PC-9 (cell line): ENCODE measurements around the gene SETBP1. TPM values are rescaled to one million over a fixed set of nuclear protein-coding genes. Genes with fewer than 3 reads are reported as not detected.

Experiments
- BruUV-seq: library from RNA; stranded (reverse); fragments of 400-500 nt; replicated peaks from 2 replicates; lab custom pipeline; 2021; lab: Mats Ljungman, UMichigan
- CTCF ChIA-PET: fragments of 300-600 bp; sonication (Branson Sonifier 250); formaldehyde crosslinking; loops from one replicate; lab custom pipeline; 2022; ENCODE audit warnings: antibody characterized with exemption; lab: Charles Lee
- POLR2A ChIA-PET: fragments of 300-600 bp; sonication (Branson Sonifier 250); formaldehyde crosslinking; loops from one replicate; lab custom pipeline; 2022; ENCODE audit warnings: antibody characterized with exemption; ENCODE audit not compliant: unreplicated experiment; lab: Charles Lee
- DNase-seq, 2 experiments: peaks; one replicate each; pipeline versions ENCODE4 v3.0.0 to v3.0.0-alpha.2; 2015 to 2022; ENCODE audit warnings: mixed read lengths in 1 of 2
- H2AFZ ChIP-seq: fragments of 200-600 bp; sonication (generic); 2 replicates; pipeline ENCODE4 v1.8.1; 2017; ENCODE audit warnings: antibody characterized with exemption
- H3F3A ChIP-seq: fragments of 200-600 bp; sonication (generic); 2 replicates; pipeline ENCODE4 v1.8.1; 2017; ENCODE audit warnings: antibody characterized with exemption, mild to moderate bottlenecking, low read depth; ENCODE audit not compliant: insufficient read depth
- H3K27ac ChIP-seq: fragments of 200-600 bp; sonication (generic); 2 replicates; pipeline ENCODE4 v1.6.1; 2016; ENCODE audit warnings: mixed run types
- H3K27me3 ChIP-seq: fragments of 200-600 bp; sonication (generic); 2 replicates; pipeline ENCODE4 v1.6.1; 2016; ENCODE audit warnings: low read depth, mixed run types; ENCODE audit not compliant: insufficient read depth
- H3K36me3 ChIP-seq: fragments of 200-600 bp; sonication (generic); 2 replicates; pipeline ENCODE4 v1.6.1; 2016; ENCODE audit warnings: low read depth, mixed run types
- H3K4me1 ChIP-seq: fragments of 200-600 bp; sonication (generic); replicated peaks from 2 replicates; pipeline ENCODE4 v1.6.1; 2016; ENCODE audit warnings: mixed run types; ENCODE audit not compliant: insufficient read depth
- H3K4me2 ChIP-seq: fragments of 200-600 bp; sonication (generic); 2 replicates; pipeline ENCODE4 v1.6.1; 2017; ENCODE audit warnings: mixed run types
- H3K4me3 ChIP-seq: fragments of 200-600 bp; sonication (generic); 2 replicates; pipeline ENCODE4 v1.6.1; 2016; ENCODE audit warnings: mixed run types
- H3K79me2 ChIP-seq: fragments of 200-600 bp; sonication (generic); 2 replicates; pipeline ENCODE4 v1.6.1; 2017; ENCODE audit warnings: low read depth, mixed run types
- H3K9me2 ChIP-seq: fragments of 200-600 bp; sonication (generic); 2 replicates; pipeline ENCODE4 v1.8.1; 2017; ENCODE audit warnings: mild to moderate bottlenecking; ENCODE audit not compliant: insufficient read depth
- H3K9me3 ChIP-seq: fragments of 200-600 bp; sonication (generic); 2 replicates; pipeline ENCODE4 v1.8.1; 2016; ENCODE audit warnings: low read depth; ENCODE audit not compliant: insufficient read depth
- H4K20me1 ChIP-seq: fragments of 200-600 bp; sonication (generic); 2 replicates; pipeline ENCODE4 v1.8.1; 2017; ENCODE audit not compliant: insufficient read depth
- CTCF ChIP-seq: fragments of 200-600 bp; sonication (generic); conservative IDR thresholded peaks from 2 replicates; pipeline ENCODE4 v1.6.1; 2017; ENCODE audit warnings: mixed run types, antibody characterized with exemption, mild to moderate bottlenecking, moderate library complexity
- EZH2 ChIP-seq: fragments of 200-600 bp; sonication (generic); IDR thresholded peaks from 2 replicates; pipeline ENCODE4 v1.8.0; 2017; ENCODE audit warnings: antibody characterized with exemption, low read depth
- intact Hi-C: fragments of 100-400 bp; cut with micrococcal nuclease; formaldehyde crosslinking; loops from one replicate; pipeline ENCODE4 v1.10.0; 2022; ENCODE audit not compliant: unreplicated experiment
- total RNA-seq: library from RNA; stranded (reverse); gene quantifications from 2 replicates; pipeline ENCODE4 v1.2.3, GENCODE V29; 2021

The SETBP1 gene
- total RNA-seq, 1 experiment from 2014 or later, result 9.0 TPM

DNA sequence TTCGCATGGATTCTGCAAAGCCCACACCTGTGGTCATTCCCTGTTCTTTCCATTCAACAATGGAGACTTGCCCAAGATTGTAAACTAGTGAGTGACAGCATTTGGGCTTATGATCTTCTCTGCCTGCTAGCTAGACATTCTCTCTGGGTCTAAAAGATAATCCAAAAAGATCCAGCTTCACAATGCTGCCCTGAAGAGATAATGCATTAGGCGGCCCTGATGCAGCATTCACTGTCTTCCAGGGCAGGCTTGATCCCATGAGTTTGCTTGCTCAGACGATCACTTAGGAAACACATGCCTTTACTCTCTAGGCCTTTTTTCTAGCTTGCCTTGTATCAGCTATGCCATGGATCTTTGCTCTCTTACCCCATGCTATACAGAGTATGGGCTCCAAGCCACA, 196.1 kb downstream of the SETBP1 start:
- H2AFZ ChIP-seq, result no peak overlapping the region
- intact Hi-C loops, result no loop called here
- no peaks in the 10 kb centered on the region for H3F3A ChIP-seq
- H3K27ac ChIP-seq, result no peak overlapping the region
- TF ChIP-seq EZH2 (no peak), CTCF (no peak)
- no peak for DNase-seq
- no TSS peak for BruUV-seq
- ChIA-PET POLR2A (no interaction called here), CTCF (no interaction called here)
- H3K4me2 ChIP-seq, result no peak overlapping the region
- H3K79me2 ChIP-seq, result no peaks in the 10 kb centered on the region
- no peaks in the 10 kb centered on the region for H3K9me3 ChIP-seq
- H3K27me3 ChIP-seq, result no peaks in the 10 kb centered on the region
- H3K36me3 ChIP-seq, result no peaks in the 10 kb centered on the region
- no peak overlapping the region for H3K4me3 ChIP-seq
- no peaks in the 10 kb centered on the region for H3K9me2 ChIP-seq
- H4K20me1 ChIP-seq, result no peaks in the 10 kb centered on the region
- no peaks in the 10 kb centered on the region for H3K4me1 ChIP-seq

DNA sequence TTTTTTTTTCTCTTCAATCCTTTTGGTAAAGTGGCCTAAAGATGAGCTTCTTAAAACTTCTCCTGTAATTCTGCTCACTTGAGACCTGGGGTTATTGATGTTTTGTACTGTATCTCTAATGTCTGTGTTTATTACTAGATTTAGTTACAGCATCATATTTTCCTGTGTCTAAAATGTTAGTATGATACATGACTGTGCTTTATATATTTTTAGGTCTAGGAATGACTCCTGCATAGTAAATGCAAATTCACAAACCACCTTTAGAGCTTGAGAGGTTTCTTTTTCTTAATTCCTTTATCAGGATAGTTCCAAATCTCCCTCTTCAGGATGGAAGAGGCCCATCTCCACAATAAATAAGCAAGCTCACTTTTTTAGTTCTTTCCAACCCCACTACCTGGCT, 197.6 kb downstream of the SETBP1 start:
- BruUV-seq, result no TSS peak
- Histone ChIP-seq H3F3A (no peaks in the 10 kb centered on the region), H3K27me3 (no peaks in the 10 kb centered on the region), H3K4me1 (no peaks in the 10 kb centered on the region), H3K36me3 (no peaks in the 10 kb centered on the region), H3K4me3 (no peak overlapping the region), H2AFZ (no peak overlapping the region), H3K9me2 (no peaks in the 10 kb centered on the region), H4K20me1 (no peaks in the 10 kb centered on the region), H3K4me2 (no peak overlapping the region), H3K9me3 (no peaks in the 10 kb centered on the region), H3K79me2 (no peaks in the 10 kb centered on the region), H3K27ac (no peak overlapping the region)
- no peak for TF ChIP-seq EZH2
- TF ChIP-seq CTCF, result no peak
- CTCF ChIA-PET, result no interaction called here
- no peak for DNase-seq
- POLR2A ChIA-PET, result no interaction called here
- intact Hi-C loops, result no loop called here

DNA sequence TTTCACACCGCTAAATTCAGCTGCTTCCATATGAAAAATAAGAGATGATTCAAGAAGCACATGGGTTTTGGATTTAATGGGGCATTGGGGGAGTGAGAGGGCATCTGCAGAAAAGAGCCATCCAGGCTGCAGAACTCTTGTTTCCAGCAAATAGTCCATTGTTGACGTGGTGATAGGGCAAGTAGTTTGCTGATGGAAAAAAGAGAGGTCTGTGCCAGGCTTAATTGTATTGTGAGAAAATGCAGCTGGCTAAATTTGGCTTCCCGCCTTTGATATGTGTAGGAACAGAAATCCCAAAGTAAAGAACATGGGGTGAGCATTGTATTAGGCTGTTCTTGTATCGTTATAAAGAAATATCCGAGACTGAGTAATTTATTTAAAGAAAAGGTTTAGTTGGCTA, 199.5 kb downstream of the SETBP1 start:
- TF ChIP-seq EZH2 (no peak), CTCF (no peak)
- no peaks in the 10 kb centered on the region for H3K4me1 ChIP-seq
- no peaks in the 10 kb centered on the region for H3K79me2 ChIP-seq
- H3F3A ChIP-seq, result no peaks in the 10 kb centered on the region
- H3K27me3 ChIP-seq, result no peaks in the 10 kb centered on the region
- H2AFZ ChIP-seq, result no peak overlapping the region
- no peak overlapping the region for H3K27ac ChIP-seq
- CTCF ChIA-PET, result no interaction called here
- BruUV-seq, result no TSS peak
- no peaks in the 10 kb centered on the region for H3K9me3 ChIP-seq
- intact Hi-C loops, result no loop called here
- H3K36me3 ChIP-seq, result no peaks in the 10 kb centered on the region
- no peak overlapping the region for H3K4me3 ChIP-seq
- no peak overlapping the region for H3K4me2 ChIP-seq
- no peaks in the 10 kb centered on the region for H3K9me2 ChIP-seq
- no peak for DNase-seq
- POLR2A ChIA-PET, result no interaction called here
- H4K20me1 ChIP-seq, result no peaks in the 10 kb centered on the region
